ENCODE measurements around the gene AIFM1. TPM values are rescaled to one million over a fixed set of nuclear protein-coding genes. Genes with fewer than 3 reads are reported as not detected.

Gene AIFM1
- total RNA-seq, 2 donors from 2014 or later, result 35.6 to 86.9 TPM

DNA sequence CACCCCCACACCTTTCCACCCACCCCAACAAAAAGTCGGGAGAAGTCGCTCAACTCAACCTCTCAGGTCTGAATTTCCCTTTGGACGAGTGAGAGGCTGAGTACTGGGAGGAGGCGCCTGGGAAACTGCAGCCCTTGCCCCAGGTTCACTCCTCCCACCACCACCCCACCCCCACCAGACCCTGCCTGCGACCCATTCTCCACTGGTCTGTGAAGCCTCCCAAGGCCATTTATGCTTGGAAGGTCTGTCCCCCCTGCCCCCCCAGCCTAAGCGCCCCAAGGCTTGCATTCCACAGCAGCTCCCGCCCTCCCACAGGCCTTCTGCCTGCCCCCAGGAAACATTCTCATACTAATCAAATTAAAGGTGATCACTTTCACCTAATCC lies 82.5 kb downstream of the AIFM1 start:
- H3K36me3 ChIP-seq, result no peaks in the 10 kb centered on the region
- H3K4me1 ChIP-seq, result peaks cover 0 to 37% of the 10 kb centered on the region in 2 donors
- no peak overlapping the region for H3K4me3 ChIP-seq
- H3K9me3 ChIP-seq, result no peaks in the 10 kb centered on the region
- H3K27ac ChIP-seq, result no peak overlapping the region
- DNase-seq (ENCODE audit: low spot score), result no peak
- no peak for TF ChIP-seq CTCF (IDR thresholded peaks at IDR 0.05)
- no peaks in the 10 kb centered on the region for H3K27me3 ChIP-seq

DNA sequence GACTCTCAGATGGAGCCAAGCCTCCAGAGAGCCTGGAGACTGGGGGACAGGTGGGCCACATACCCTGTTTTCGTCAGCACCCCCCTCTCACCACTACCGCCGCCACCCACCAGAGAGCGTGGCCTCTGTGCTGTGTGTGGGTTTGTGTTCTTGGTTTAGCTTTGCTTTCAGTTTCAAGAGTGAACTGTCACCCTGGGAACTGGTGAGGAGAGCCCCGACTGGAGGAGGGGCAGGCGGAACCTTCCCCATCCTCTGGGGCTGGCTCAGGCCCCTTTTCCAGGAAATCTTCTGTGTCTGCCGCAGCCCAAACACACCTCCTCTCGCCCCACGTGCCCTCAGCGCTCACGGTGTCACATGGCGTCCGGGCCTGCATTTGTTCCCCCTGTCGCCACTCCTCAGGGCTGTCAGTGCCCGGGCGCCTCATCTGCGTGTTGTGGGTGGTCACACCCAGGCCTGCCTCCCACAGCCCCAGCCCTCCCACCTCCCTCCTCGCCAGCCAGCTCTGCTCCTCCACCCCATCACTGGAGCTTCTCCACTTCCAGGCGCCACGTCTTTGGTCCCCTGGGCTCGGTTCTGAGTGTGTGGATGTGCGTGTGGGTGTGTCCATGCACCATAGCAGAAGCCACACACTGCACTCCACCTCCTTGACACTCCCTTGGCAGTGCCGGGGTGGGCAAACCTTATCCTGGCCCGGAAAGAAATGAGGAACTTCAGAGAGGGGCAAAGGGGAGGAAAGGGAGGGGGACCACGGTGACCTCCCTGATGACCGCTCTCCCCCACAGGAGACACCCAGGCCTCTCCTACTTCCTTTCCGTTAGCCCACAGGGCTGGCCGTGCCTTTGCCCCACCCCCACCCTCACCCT lies 83.2 kb downstream of the AIFM1 start:
- Histone ChIP-seq H3K4me1 (peaks cover 0 to 37% of the 10 kb centered on the region in 2 donors), H3K9me3 (no peaks in the 10 kb centered on the region), H3K27ac (peak overlapping the region; percentile 27 to 45), H3K27me3 (no peaks in the 10 kb centered on the region), H3K36me3 (no peaks in the 10 kb centered on the region), H3K4me3 (peak overlapping the region in 1 of 2 donors; percentile 3)
- peak; percentile 64 for DNase-seq (ENCODE audit: low spot score)
- peak in 1 of 2 donors; percentile 22 for TF ChIP-seq CTCF (IDR thresholded peaks at IDR 0.05)

- Histone ChIP-seq H3K4me1 (peaks cover 0 to 37% of the 10 kb centered on the region in 2 donors), H3K36me3 (no peaks in the 10 kb centered on the region), H3K9me3 (no peaks in the 10 kb centered on the region), H3K4me3 (no peak overlapping the region), H3K27me3 (no peaks in the 10 kb centered on the region), H3K27ac (peak overlapping the region; percentile 27 to 45)
- no peak for TF ChIP-seq CTCF (IDR thresholded peaks at IDR 0.05)
- DNase-seq (ENCODE audit: low spot score), result no peak
Measured at GRCh38 chrX:130081421-130082045, 84.1 kb downstream of the AIFM1 start.

DNA sequence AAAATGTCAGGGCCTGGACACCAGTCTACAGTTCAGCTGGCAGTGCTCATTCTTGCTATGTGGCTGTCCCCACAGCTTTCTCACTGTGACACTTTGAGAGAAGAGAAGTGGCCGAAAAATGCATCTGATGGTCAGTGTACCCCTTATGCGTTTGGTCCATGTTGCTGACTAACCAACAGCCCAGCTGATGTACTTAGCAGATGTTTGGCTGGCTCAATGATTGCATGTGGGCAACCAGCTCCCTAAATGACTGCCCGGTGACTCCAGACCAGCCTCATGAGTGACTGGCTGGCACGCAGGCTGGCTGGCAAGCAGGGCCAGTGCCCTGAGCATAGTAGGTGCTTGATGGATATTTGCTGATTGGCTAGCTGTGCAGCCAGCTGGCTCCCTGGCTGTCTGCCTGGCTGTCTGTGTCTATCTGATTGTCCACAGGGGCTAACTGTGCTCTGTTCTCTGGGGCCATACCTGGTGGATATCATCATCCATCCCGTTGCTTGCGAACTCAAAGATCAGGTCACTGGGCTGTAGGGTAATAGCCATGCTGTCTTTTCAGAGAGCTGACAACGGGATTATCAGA lies 84.8 kb downstream of the AIFM1 start:
- DNase-seq (ENCODE audit: low spot score), result no peak
- peaks cover 0 to 30% of the 10 kb centered on the region in 2 donors for H3K4me1 ChIP-seq
- H3K4me3 ChIP-seq, result no peak overlapping the region
- TF ChIP-seq CTCF (IDR thresholded peaks at IDR 0.05), result no peak
- H3K9me3 ChIP-seq, result no peaks in the 10 kb centered on the region
- no peaks in the 10 kb centered on the region for H3K27me3 ChIP-seq
- no peaks in the 10 kb centered on the region for H3K36me3 ChIP-seq
- peak overlapping the region in 1 of 2 donors; percentile 27 for H3K27ac ChIP-seq

DNA sequence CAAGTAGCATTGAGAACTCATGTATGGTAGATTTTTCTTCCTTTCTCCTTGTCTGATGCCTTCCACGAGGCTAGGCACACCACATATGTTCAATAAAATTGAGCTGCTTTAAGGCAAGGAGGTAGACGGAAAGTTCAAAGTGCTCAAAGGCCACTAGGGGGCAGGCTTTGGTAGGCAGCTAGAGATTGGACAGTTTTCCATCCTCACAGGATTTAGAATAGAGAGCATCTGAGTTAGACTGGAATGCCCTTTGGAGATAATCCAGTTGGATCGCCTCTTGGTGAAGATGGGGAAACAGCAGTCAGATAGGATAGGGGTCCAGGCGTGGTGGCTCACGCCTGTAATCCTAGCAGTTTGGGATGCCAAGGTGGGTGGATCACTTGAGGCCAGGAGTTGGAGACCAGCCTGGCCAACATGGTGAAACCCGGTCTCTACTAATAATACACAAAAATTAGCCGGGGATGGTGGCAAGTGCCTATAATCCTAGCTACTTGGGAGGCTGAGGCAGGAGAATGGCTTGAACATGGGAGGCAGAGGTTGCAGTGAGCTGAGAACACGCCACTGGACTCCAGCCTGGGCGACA lies 85.7 kb downstream of the AIFM1 start:
- Histone ChIP-seq H3K27ac (no peak overlapping the region), H3K4me3 (no peak overlapping the region), H3K9me3 (no peaks in the 10 kb centered on the region), H3K27me3 (no peaks in the 10 kb centered on the region), H3K4me1 (peaks cover 0 to 23% of the 10 kb centered on the region in 2 donors), H3K36me3 (no peaks in the 10 kb centered on the region)
- TF ChIP-seq CTCF (IDR thresholded peaks at IDR 0.05), result peak; percentile 69 to 77
- peak; percentile 62 for DNase-seq (ENCODE audit: low spot score)

Other genes with a start within 250 kb of the AIFM1 start
- 1 to 10 TPM; 3.1 to 7.5 TPM for gene BCORL1, start 183.2 kb downstream of the AIFM1 start, total RNA-seq
- gene ELF4, start 55.3 kb downstream of the AIFM1 start, total RNA-seq, result 1 to 10 TPM; 4.1 to 8.6 TPM
- gene RAB33A, start 6.1 kb upstream of the AIFM1 start, total RNA-seq, result 10 to 100 TPM in 1 of 2 donors, 1 to 10 TPM in 1; 8.3 to 13.4 TPM
- 1 to 10 TPM; 2.3 to 2.5 TPM for gene ZNF280C, start 103.1 kb upstream of the AIFM1 start, total RNA-seq
- gene SLC25A14, start 174.1 kb upstream of the AIFM1 start, total RNA-seq, result 1 to 10 TPM; 3.4 to 8.2 TPM
- not detected for gene GPR119, start 219.8 kb upstream of the AIFM1 start, total RNA-seq
- gene RBMX2, start 236.1 kb upstream of the AIFM1 start, total RNA-seq, result 10 to 100 TPM in 1 of 2 donors, 1 to 10 TPM in 1; 8.0 to 15.8 TPM

Data from right atrium auricular region (tissue), 2 donors.